K562 (cell line): Measurements from ENCODE around the gene ZNF8. TPM values are rescaled to one million over a fixed set of nuclear protein-coding genes. Genes with fewer than 3 reads are reported as not detected.

ENCODE experiments used
- DACH1 ChIP-seq: fragments of 450-650 bp; IDR thresholded peaks from 2 replicates; pipeline ENCODE4 v1.6.1; 2018; ENCODE audit not compliant: partially characterized antibody
- ESRRA ChIP-seq: fragments of 450-650 bp; IDR thresholded peaks from 2 replicates; pipeline ENCODE4 v1.6.1; 2014; ENCODE audit warnings: low read depth, mild to moderate bottlenecking, moderate library complexity, borderline replicate concordance
- ETS1 ChIP-seq: conservative IDR thresholded peaks from 2 replicates; pipeline ENCODE4 v1.6.1; 2011; ENCODE audit warnings: low read depth, mild to moderate bottlenecking, low read length; ENCODE audit not compliant: control insufficient read depth
- HBP1 ChIP-seq: fragments of 450-650 bp; formaldehyde crosslinking; IDR thresholded peaks from 2 replicates; pipeline ENCODE4 v1.4.0; 2022; ENCODE audit warnings: missing genetic modification characterization
- MITF ChIP-seq: IDR thresholded peaks from 2 replicates; pipeline ENCODE4 v1.6.1; 2014; ENCODE audit warnings: antibody characterized with exemption
- NELFE ChIP-seq: IDR thresholded peaks from 2 replicates; pipeline ENCODE4 v1.6.1; 2011; ENCODE audit warnings: mild to moderate bottlenecking; ENCODE audit not compliant: insufficient read depth, insufficient read length
- RREB1 ChIP-seq: fragments of 250-450 bp; sonication (Bioruptor Pico); IDR thresholded peaks from 2 replicates; pipeline ENCODE4 v1.4.0; 2020
- ZBTB8A ChIP-seq: fragments of 450-650 bp; IDR thresholded peaks from 2 replicates; pipeline ENCODE4 v1.6.1; 2018; ENCODE audit warnings: mild to moderate bottlenecking, moderate library complexity; ENCODE audit not compliant: partially characterized antibody
- ZNF609 ChIP-seq: sonication (generic); formaldehyde crosslinking; IDR thresholded peaks from 2 replicates; pipeline ENCODE4 v1.8.1; 2023; ENCODE audit warnings: missing genetic modification reagents, mild to moderate bottlenecking, borderline replicate concordance
- ZNF717 ChIP-seq: fragments of 250-450 bp; sonication (Bioruptor Pico); IDR thresholded peaks from 2 replicates; pipeline ENCODE4 v1.5.0; 2021
- ZSCAN29 ChIP-seq: fragments of 450-650 bp; IDR thresholded peaks from 2 replicates; pipeline ENCODE4 v1.6.1; 2017
- polyA plus RNA-seq, 8 experiments: library from polyadenylated mRNA; depleted of rRNA in 4 of 8; stranded (reverse) in 5 of 8; unstranded in 3 of 8; fragments of >200 nt; fragmentation: Nextera tagmentation in 2 of 8; fragmentation: Illumina TruSeq in 1 of 8; extraction: Ambion mirVana in 2 of 8; extraction: Trizol in 1 of 8; gene quantifications; 2 replicates each; pipeline versions ENCODE4 v1.2.1 to v1.2.3, GENCODE V29; 2011 to 2014; ENCODE audit warnings: inconsistent platforms in 1 of 8, missing spikeins in 1 of 8
- total RNA-seq, 7 experiments: library from RNA; depleted of rRNA in 6 of 7; stranded (reverse); fragments of >200 nt in 6 of 7; fragmentation: Illumina TruSeq in 2 of 7; extraction: Trizol in 2 of 7; gene quantifications; 2 replicates each; pipeline versions ENCODE4 v1.2.1 to v1.2.3, GENCODE V29; 2011 to 2021; ENCODE audit warnings: low replicate concordance in 1 of 7

Gene ZNF8
- total and polyA plus RNA-seq, 9 of the 15 experiments (the other 6 are each of a cell fraction or from before 2014, with no cell fraction given): 0.71 to 7.7 (median 4.7) TPM

- peak; percentile 82 for TF ChIP-seq RREB1 (CRISPR knock-in tag)
- TF ChIP-seq MITF: no peak; the same call in 1 of the 2 replicates
- peak; percentile 74 for TF ChIP-seq ZBTB8A
- TF ChIP-seq NELFE: no peak
- TF ChIP-seq ESRRA: peak; percentile 65
- TF ChIP-seq ZNF609 (CRISPR knock-in tag): 0 out of 2 replicates have a peak, but pooled peaks have one; percentile 92
- TF ChIP-seq HBP1 (CRISPR knock-in tag): no peak
- no peak for TF ChIP-seq DACH1
- peak; percentile 99 for TF ChIP-seq ETS1
- no peak for TF ChIP-seq ZNF717 (CRISPR knock-in tag)
- peak; percentile 80 for TF ChIP-seq ZSCAN29
Observed at GRCh38 chr19:58326914-58327726, 48.4 kb downstream of the ZNF8 start, which contains the start of gene ZSCAN22 (continued).
